GM10248 (cell line): ENCODE results near the gene ACAP3.

Source experiments
- CTCF ChIA-PET: fragments of 300-600 bp; sonication (Branson Sonifier 250); formaldehyde crosslinking; extraction: SDS; loops from one replicate; lab custom pipeline; 2021; ENCODE audit warnings: antibody characterized with exemption; lab: Yijun Ruan, JAX
- POLR2A ChIA-PET: fragments of 350-650 bp; sonication (Branson Sonifier 250); formaldehyde crosslinking; extraction: SDS; loops from one replicate; lab custom pipeline; 2020; ENCODE audit warnings: antibody characterized with exemption; lab: Yijun Ruan, JAX
- DNase-seq: peaks from one replicate; pipeline ENCODE4 v3.0.0; 2012; ENCODE audit errors: extremely low spot score
- TF ChIP-seq, protein P1 (sequence below): IDR thresholded peaks from 2 replicates; pipeline ENCODE4 v1.5.1; 2012; ENCODE audit warnings: mild to moderate bottlenecking, low read depth; ENCODE audit errors: extremely low read depth, missing control alignments, control extremely low read depth

ACAP3 gene

DNA sequence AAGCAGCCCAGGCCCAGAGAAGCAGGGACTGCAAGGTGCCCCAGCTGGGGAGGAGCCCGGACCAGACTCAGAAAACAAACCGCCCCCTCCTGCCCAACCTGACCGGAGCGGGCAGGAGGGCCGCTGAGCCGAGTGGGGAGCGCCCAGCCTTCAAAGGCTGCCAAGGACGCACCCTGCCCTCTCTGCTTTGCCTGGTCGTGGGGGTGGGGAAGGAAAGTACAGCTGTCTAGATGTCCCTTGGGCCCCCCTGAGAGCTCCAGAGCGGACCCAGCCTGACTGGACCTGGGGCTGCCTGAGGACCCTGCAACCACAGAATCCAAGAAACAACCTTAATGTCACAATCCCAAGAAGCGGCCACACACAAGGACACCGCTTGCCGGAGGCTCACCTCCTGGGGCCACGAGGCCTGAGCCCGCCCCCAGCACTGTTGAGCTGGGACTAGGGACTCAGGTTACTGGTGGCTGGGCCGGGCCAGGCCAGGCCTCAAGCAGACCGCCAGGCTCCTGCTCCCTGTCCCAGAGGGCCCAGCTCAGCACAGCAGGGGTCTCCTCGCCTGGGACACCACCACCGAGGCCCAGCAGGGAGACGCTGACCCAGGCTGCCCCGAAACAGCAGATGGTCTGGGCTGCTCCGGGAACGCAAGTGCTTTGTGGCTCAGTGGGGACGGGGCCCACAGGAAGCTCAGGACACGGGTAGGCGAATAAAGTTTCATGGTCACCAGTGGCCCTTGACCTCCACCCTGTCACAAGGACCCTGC lies 40.1 kb upstream of the ACAP3 start:
- TF ChIP-seq, protein P1, sequence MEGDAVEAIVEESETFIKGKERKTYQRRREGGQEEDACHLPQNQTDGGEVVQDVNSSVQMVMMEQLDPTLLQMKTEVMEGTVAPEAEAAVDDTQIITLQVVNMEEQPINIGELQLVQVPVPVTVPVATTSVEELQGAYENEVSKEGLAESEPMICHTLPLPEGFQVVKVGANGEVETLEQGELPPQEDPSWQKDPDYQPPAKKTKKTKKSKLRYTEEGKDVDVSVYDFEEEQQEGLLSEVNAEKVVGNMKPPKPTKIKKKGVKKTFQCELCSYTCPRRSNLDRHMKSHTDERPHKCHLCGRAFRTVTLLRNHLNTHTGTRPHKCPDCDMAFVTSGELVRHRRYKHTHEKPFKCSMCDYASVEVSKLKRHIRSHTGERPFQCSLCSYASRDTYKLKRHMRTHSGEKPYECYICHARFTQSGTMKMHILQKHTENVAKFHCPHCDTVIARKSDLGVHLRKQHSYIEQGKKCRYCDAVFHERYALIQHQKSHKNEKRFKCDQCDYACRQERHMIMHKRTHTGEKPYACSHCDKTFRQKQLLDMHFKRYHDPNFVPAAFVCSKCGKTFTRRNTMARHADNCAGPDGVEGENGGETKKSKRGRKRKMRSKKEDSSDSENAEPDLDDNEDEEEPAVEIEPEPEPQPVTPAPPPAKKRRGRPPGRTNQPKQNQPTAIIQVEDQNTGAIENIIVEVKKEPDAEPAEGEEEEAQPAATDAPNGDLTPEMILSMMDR: no peak
- DNase-seq: no peak
- POLR2A ChIA-PET: no interaction called here
- CTCF ChIA-PET: interaction anchor here (0.9 to 1.5 kb wide), 7 partner anchors 10 to 226 kb away, joined by 3 to 13 read pairs (median 4); no protein-coding TSS in a partner anchor

DNA sequence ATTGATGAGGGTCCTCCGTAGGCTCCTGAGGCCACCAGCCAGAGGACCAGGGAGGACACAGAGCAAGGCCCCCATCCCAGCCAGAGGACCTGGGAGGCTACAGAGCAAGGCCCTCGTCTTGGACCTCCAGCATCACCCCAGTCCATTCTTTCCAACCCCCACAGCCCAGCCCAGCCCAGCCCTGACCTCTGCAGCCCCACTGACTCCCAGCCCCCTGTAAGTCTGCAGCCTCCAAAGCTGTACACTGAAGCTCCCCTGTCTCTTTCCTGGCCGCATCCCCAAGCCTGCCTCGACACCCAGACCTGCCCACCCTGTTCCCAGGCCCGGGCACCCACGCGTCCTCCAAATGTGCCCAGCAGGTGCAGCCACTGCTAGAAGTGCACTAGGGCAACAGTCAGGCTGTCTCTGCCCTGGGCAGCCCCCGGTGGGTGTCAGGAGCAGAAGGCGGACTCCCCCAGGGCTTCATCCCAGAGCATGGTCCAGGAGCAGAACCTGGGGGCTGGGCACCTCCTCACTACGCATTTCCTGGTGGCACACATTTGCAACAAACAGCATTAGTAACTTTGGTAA lies 39.4 kb upstream of the ACAP3 start:
- no peak for DNase-seq
- POLR2A ChIA-PET: no interaction called here
- CTCF ChIA-PET: interaction anchor here (1.4 to 1.5 kb wide), 2 partner anchors 22 to 225 kb away, joined by 4 to 5 read pairs; no protein-coding TSS in a partner anchor
- TF ChIP-seq, protein P1: no peak

DNA sequence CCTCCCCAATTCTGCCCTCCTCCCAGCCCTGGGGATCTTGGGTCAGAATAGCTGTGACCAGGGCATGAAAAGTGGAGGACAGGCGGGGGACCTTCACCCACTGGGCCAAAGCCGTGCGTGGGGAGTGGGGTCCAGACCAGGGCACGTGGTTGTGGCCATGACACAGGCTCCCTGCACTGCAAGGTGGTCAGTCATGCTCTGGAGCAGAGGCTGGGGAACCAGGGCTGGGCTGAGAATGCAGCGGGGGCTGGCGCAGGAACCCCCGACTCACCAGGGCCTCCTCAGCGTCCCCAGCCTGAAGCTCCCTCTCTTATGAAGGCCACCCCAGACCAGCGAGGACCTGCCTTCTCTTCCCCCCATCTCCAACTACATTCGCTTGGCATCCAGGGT lies 38.8 kb upstream of the ACAP3 start:
- DNase-seq: no peak
- POLR2A ChIA-PET: no interaction called here
- CTCF ChIA-PET: interaction anchor here (0.6 to 1.3 kb wide), 3 partner anchors 26 to 197 kb away, joined by 3 read pairs; no protein-coding TSS in a partner anchor
- TF ChIP-seq, protein P1: no peak

DNA sequence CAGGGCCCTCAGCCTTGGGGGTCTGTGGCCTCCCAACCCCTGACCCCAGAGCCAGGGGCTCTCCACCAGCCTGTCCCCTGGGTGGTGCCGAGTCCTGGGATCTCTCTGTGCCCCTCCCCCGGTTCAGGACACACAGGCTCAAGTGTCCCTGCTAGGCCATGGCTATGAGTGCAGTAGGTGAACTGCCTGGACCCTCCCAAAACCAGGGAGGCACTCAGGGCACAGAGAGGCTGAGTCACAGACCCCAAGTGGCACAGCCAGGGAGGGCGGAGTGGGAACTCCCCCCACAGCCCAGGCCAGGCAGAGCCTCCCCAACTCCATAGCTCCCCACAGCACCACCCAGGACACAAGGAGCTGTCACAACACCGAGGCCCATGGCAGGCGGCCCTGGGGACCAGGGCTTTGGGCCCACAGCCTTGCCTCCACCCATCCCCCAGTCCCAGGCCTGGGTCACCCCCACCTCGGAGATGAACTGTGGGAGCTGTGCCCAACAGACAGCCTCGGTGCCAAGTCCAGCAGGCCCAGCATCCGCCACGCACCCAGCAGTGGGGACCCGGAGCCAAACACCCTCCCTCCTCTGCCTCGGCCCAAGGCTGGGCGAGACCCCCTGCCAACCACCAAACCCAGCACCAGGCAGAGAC lies 38.2 kb upstream of the ACAP3 start:
- ChIA-PET CTCF (interaction anchor here (0.6 to 1.3 kb wide), 4 partner anchors 9 to 198 kb away, joined by 3 read pairs; no protein-coding TSS in a partner anchor), POLR2A (no interaction called here)
- no peak for DNase-seq
- TF ChIP-seq, protein P1: no peak

DNA sequence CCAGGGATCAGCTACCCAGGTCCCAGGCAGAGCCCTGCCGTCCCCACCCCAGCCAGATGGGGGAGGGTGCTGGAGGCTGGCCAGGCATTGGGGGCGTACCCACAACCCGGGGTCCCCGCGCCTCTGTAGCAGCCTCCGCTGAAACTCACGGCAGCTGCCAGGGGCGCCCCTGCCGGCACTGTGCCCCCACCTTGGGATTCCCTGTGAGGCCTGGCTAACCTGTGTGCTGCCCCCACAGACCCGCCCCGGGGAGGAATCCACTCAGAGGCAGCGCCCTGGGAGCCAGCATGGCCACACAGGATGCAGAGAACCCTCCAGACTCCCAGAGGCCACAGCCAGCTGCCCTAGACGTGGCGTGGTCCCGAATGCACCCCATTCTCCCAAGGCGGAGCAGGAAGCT lies 37.7 kb upstream of the ACAP3 start:
- TF ChIP-seq, protein P1: no peak
- CTCF ChIA-PET: interaction anchor here (1.0 to 1.3 kb wide), 3 partner anchors 9 to 96 kb away, joined by 3 read pairs; no protein-coding TSS in a partner anchor
- POLR2A ChIA-PET: no interaction called here
- DNase-seq: no peak

DNA sequence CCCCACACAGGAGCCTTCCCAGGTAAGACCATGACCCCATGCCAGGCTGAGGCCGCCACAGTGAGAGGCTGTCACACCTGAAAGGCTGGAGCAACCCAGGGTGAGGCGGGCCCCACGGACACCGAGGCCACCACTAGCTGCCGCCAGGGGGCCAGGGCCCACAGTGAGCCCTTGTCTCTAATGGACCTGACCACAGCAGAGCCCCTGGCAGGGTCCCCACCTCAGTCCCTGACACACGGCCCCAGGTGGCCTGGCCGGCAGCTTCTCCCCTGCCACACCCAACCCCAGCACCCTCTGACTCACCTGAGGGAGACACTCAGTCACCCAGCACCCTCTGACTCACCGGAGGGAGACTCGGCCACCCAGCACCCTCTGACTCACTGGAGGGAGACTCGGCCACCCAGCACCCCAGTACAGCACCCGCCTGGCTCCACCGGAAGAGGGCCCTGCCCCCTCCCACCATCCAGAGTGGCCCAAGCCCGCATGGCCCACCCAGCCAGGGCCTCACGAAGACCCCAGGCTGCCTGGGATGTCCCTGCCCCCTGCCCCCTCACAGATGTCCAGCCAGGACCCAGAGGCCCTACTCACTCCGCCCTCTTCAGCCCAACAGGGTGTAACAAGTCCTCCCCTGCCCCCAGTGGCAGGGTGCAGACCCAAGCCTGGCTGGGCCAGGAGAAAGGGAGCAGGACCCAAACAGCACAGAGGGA lies 37.1 kb upstream of the ACAP3 start:
- POLR2A ChIA-PET: no interaction called here
- TF ChIP-seq, protein P1: no peak
- CTCF ChIA-PET: interaction anchor here (1.0 kb wide), 1 partner anchor 8 kb away, joined by 3 read pairs; no protein-coding TSS in a partner anchor
- no peak for DNase-seq
